Dermis blood vessel endothelial cell (primary cell): ENCODE results near the gene ATP5ME. TPM values are rescaled to one million over a fixed set of nuclear protein-coding genes. Genes with fewer than 3 reads are reported as not detected.
A peak's percentile ranks its signal among the peaks of the same experiment; 100 is the strongest.
"Not testable (repeated sequence)": the region's sequence is repeated elsewhere in the genome, so short reads cannot be mapped to it uniquely, and the experiment has no call there.

ENCODE experiments used
- DNase-seq: peaks from one replicate; pipeline ENCODE4 v3.0.0; 2010
- total RNA-seq: library from RNA; depleted of rRNA; stranded (reverse); fragments of >200 nt; gene quantifications from 2 replicates; pipeline ENCODE4 v1.2.3, GENCODE V29; 2014

ATP5ME gene
- total RNA-seq, 1 donor from 2014 or later: 95.5 TPM

- DNase-seq: no peak
Observed at GRCh38 chr4:704971-705277, 30.8 kb upstream of the ATP5ME start.

GRCh38 chr4:704198-704891 is 30.3 kb upstream of the ATP5ME start:
- no peak for DNase-seq

- DNase-seq: no peak
Observed at GRCh38 chr4:703336-704197, 29.5 kb upstream of the ATP5ME start.

GRCh38 chr4:702618-703048 is 28.6 kb upstream of the ATP5ME start:
- no peak for DNase-seq

GRCh38 chr4:700587-701264 is 26.6 kb upstream of the ATP5ME start:
- DNase-seq: no peak

- no peak for DNase-seq
Observed at GRCh38 chr4:699816-700580, 25.9 kb upstream of the ATP5ME start.

GRCh38 chr4:694341-694940 is 20.4 kb upstream of the ATP5ME start:
- DNase-seq: not testable (repeated sequence)

- DNase-seq: no peak
Observed at GRCh38 chr4:692771-693554, 18.9 kb upstream of the ATP5ME start.

GRCh38 chr4:689723-690122 is 15.6 kb upstream of the ATP5ME start:
- DNase-seq: no peak

- peak; percentile 22 for DNase-seq
Observed at GRCh38 chr4:688854-689681, 15.0 kb upstream of the ATP5ME start, which contains the start of gene SLC49A3. SLC49A3 (minus strand) TSS chr4:689151; CDS start chr4:689127, 24 bp downstream.

- no peak for DNase-seq
Observed at GRCh38 chr4:687971-688853, 14.1 kb upstream of the ATP5ME start.

GRCh38 chr4:687048-687970 is 13.2 kb upstream of the ATP5ME start:
- DNase-seq: peak; percentile 88

GRCh38 chr4:686413-687040 is 12.5 kb upstream of the ATP5ME start:
- DNase-seq: no peak

- no peak for DNase-seq
Observed at GRCh38 chr4:685679-686412, 11.8 kb upstream of the ATP5ME start.

- DNase-seq: no peak
Observed at GRCh38 chr4:684623-685327, 10.7 kb upstream of the ATP5ME start.

- peak; percentile 85 for DNase-seq
Observed at GRCh38 chr4:683982-684622, 10.0 kb upstream of the ATP5ME start.
